ENCODE results near the gene ATP6V1E1.
A peak's percentile ranks its signal among the peaks of the same experiment; 100 is the strongest.

Gene ATP6V1E1

DNA sequence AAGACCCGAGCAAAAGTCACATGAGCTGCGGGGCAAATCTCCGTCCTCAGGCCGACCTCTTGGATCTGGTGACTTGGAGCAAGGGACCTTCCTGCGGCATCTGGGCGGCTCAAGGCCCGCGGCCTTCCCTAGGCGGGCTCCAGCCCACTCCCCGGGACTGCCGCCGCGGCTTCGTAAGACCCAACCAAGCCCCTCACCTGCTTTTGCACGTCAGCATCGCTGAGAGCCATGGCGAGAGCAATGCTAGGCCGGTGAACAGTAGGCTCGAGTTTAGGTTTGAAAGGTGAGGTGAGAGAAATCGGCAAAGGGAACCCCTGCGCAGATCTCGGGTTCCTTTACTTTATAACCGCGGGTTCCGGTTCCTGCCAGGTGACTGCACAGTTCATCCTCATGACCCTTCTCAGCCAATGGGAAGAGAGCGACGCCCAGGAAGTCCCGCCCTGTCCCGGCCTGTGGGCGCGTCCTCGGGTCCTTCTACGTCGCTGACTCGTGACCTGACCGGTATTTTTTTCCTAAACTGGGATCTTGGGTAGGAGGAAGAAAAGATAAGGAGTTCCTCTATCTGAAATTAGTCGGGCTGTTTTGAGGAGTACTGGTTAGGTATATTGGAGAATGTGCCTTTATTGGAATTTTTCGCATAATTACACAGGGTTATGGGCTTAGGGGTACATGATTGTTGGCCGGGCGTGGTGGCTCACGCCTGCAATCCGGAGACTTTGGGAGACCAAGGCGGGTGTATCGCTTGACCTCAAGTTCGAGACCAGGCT, at the start of gene ATP6V1E1:
Gene ATP6V1E1, minus strand, starts transcription at position 344 of the 767 bp plus-strand sequence. Its CDS starts 114 bp downstream, at position 230.
- H3K9me2 ChIP-seq (replicated peaks; ENCODE audit: insufficient read depth, low read length) = no peaks in the 10 kb centered on the region
- H3K79me2 ChIP-seq (ENCODE audit: insufficient read depth, low read length) = peaks cover 26% of the 10 kb centered on the region
- H2AFZ ChIP-seq (ENCODE audit: low read depth, low read length, severe bottlenecking) = peak within 1 kb of the TSS; percentile 64
- no peaks in the 10 kb centered on the region for H4K20me1 ChIP-seq (ENCODE audit: low read depth, low read length)
- no peak for TF ChIP-seq EZH2phosphoT487 (conservative IDR thresholded peaks at IDR 0.05; ENCODE audit: low read length)
- TF ChIP-seq, protein P1, sequence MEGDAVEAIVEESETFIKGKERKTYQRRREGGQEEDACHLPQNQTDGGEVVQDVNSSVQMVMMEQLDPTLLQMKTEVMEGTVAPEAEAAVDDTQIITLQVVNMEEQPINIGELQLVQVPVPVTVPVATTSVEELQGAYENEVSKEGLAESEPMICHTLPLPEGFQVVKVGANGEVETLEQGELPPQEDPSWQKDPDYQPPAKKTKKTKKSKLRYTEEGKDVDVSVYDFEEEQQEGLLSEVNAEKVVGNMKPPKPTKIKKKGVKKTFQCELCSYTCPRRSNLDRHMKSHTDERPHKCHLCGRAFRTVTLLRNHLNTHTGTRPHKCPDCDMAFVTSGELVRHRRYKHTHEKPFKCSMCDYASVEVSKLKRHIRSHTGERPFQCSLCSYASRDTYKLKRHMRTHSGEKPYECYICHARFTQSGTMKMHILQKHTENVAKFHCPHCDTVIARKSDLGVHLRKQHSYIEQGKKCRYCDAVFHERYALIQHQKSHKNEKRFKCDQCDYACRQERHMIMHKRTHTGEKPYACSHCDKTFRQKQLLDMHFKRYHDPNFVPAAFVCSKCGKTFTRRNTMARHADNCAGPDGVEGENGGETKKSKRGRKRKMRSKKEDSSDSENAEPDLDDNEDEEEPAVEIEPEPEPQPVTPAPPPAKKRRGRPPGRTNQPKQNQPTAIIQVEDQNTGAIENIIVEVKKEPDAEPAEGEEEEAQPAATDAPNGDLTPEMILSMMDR (IDR thresholded peaks at IDR 0.05; ENCODE audit: insufficient read depth, low read length, poor library complexity, severe bottlenecking) = no peak
- H3K27ac ChIP-seq (ENCODE audit: low read depth, low read length) = peak within 1 kb of the TSS; percentile 44; the same call in 1 of the 2 replicates
- peak within 1 kb of the TSS; percentile 83 for H3K9ac ChIP-seq (ENCODE audit: low read length)
- H3K4me2 ChIP-seq (ENCODE audit: low read depth, low read length, poor library complexity, severe bottlenecking) = peak within 1 kb of the TSS; percentile 78
- no peaks in the 10 kb centered on the region for H3K27me3 ChIP-seq (ENCODE audit: low read length)
- no peaks in the 10 kb centered on the region for H3K9me3 ChIP-seq (ENCODE audit: insufficient read depth, low read length)
- no peaks in the 10 kb centered on the region for H3F3A ChIP-seq (ENCODE audit: insufficient read depth)
- H3K36me3 ChIP-seq (ENCODE audit: low read length) = no peaks in the 10 kb centered on the region
- H3K4me3 ChIP-seq (ENCODE audit: insufficient read depth, low read length, poor library complexity, severe bottlenecking) = peak within 1 kb of the TSS; percentile 94

DNA sequence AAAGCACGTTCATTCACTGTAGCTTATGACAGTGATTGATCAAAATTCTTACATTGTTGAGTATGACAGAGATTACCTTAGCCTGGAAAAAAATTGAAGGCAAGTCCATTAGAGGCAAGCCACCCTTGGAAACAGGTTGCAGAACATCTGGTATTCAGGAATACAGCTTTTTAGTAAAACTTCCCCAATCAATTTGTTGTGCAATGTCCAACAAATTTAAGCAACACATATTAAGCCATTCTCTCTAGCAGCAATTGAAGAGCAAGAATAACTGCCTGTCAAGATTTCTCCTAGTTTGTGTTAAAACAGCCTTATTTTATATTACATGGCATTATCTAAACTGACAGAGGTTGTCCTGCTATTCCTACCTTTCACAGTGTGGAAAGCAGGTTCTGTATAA, 47.0 kb upstream of the ATP6V1E1 start:
- Histone ChIP-seq H3K4me3 (ENCODE audit: insufficient read depth, low read length, poor library complexity, severe bottlenecking) (no peak overlapping the region), H3K9me3 (ENCODE audit: insufficient read depth, low read length) (no peaks in the 10 kb centered on the region), H3K36me3 (ENCODE audit: low read length) (no peaks in the 10 kb centered on the region), H3K27me3 (ENCODE audit: low read length) (no peaks in the 10 kb centered on the region), H3K79me2 (ENCODE audit: insufficient read depth, low read length) (no peaks in the 10 kb centered on the region), H3F3A (ENCODE audit: insufficient read depth) (no peaks in the 10 kb centered on the region), H3K9me2 (replicated peaks; ENCODE audit: insufficient read depth, low read length) (no peaks in the 10 kb centered on the region), H3K27ac (ENCODE audit: low read depth, low read length) (no peak overlapping the region), H4K20me1 (ENCODE audit: low read depth, low read length) (no peaks in the 10 kb centered on the region), H3K9ac (ENCODE audit: low read length) (no peak overlapping the region), H2AFZ (ENCODE audit: low read depth, low read length, severe bottlenecking) (no peak overlapping the region), H3K4me2 (ENCODE audit: low read depth, low read length, poor library complexity, severe bottlenecking) (no peak overlapping the region)
- TF ChIP-seq EZH2phosphoT487 (conservative IDR thresholded peaks at IDR 0.05; ENCODE audit: low read length) = no peak
- TF ChIP-seq, protein P1 (IDR thresholded peaks at IDR 0.05; ENCODE audit: insufficient read depth, low read length, poor library complexity, severe bottlenecking) = no peak

DNA sequence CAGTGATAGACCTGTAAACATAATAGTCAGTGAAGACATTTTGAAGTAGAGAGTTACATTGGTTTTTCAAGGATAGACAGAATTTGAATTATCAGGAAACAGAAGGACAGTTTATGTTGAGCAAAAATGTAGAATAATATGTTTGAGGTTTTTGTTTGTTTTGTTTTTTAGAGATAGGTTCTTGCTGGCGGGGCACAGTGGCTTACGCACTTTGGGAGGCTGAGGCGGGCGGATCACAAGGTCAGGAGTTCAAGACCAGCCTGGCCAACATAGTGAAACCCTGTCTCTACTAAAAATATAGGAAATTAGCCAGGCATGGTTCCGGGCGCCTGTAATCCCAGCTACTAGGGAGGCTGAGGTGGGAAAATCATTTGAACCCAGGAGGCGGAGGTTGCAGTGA, 45.6 kb upstream of the ATP6V1E1 start:
- Histone ChIP-seq H3K9ac (ENCODE audit: low read length) (no peak overlapping the region), H3F3A (ENCODE audit: insufficient read depth) (no peaks in the 10 kb centered on the region), H3K36me3 (ENCODE audit: low read length) (no peaks in the 10 kb centered on the region), H3K4me3 (ENCODE audit: insufficient read depth, low read length, poor library complexity, severe bottlenecking) (no peak overlapping the region), H4K20me1 (ENCODE audit: low read depth, low read length) (no peaks in the 10 kb centered on the region), H3K27ac (ENCODE audit: low read depth, low read length) (no peak overlapping the region), H3K9me2 (replicated peaks; ENCODE audit: insufficient read depth, low read length) (no peaks in the 10 kb centered on the region), H3K9me3 (ENCODE audit: insufficient read depth, low read length) (no peaks in the 10 kb centered on the region), H2AFZ (ENCODE audit: low read depth, low read length, severe bottlenecking) (no peak overlapping the region), H3K4me2 (ENCODE audit: low read depth, low read length, poor library complexity, severe bottlenecking) (no peak overlapping the region), H3K79me2 (ENCODE audit: insufficient read depth, low read length) (no peaks in the 10 kb centered on the region), H3K27me3 (ENCODE audit: low read length) (no peaks in the 10 kb centered on the region)
- TF ChIP-seq, protein P1 (IDR thresholded peaks at IDR 0.05; ENCODE audit: insufficient read depth, low read length, poor library complexity, severe bottlenecking) = no peak
- TF ChIP-seq EZH2phosphoT487 (conservative IDR thresholded peaks at IDR 0.05; ENCODE audit: low read length) = no peak

Data from SU-DHL-6 (cell line).